ENCODE measurements around the gene CD320. TPM values are rescaled to one million over a fixed set of nuclear protein-coding genes. Genes with fewer than 3 reads are reported as not detected.

CD320 gene
- polyA plus RNA-seq, 1 experiment = 40.4 TPM

- H3K4me3 ChIP-seq (ENCODE audit: low read depth, low read length) = no peak overlapping the region
- no peak for TF ChIP-seq CTCF (IDR thresholded peaks at IDR 0.05; ENCODE audit: insufficient read depth, low read depth, low read length)
- no peak for DNase-seq (ENCODE audit: low read depth)
- POLR2A ChIA-PET = no interaction called here
- H3K27me3 ChIP-seq (ENCODE audit: control insufficient read depth, insufficient read depth, low read length) = peaks cover 21% of the 10 kb centered on the region
- CTCF ChIA-PET = no interaction called here
- peaks cover under 1% of the 10 kb centered on the region; the same call in 1 of the 2 replicates for H3K36me3 ChIP-seq (ENCODE audit: control insufficient read depth, insufficient read depth, low read length)
Observed at GRCh38 chr19:8329996-8330395, 21.8 kb upstream of the CD320 start.

- no peak overlapping the region for H3K4me3 ChIP-seq (ENCODE audit: low read depth, low read length)
- H3K36me3 ChIP-seq (ENCODE audit: control insufficient read depth, insufficient read depth, low read length) = peaks cover 8% of the 10 kb centered on the region
- POLR2A ChIA-PET = no interaction called here
- CTCF ChIA-PET = interaction anchor here (1.7 kb wide), 1 partner anchor 22 kb away, joined by 3 read pairs; no protein-coding TSS in a partner anchor
- DNase-seq (ENCODE audit: low read depth) = no peak
- 0 out of 2 replicates have a peak, but pooled peaks cover 2% of the 10 kb centered on the region for H3K27me3 ChIP-seq (ENCODE audit: control insufficient read depth, insufficient read depth, low read length)
- no peak for TF ChIP-seq CTCF (IDR thresholded peaks at IDR 0.05; ENCODE audit: insufficient read depth, low read depth, low read length)
Observed at GRCh38 chr19:8325454-8325853, 17.3 kb upstream of the CD320 start.

- ChIA-PET CTCF (interaction anchor here (0.7 to 1.7 kb wide), 4 partner anchors 17 to 322 kb away, joined by 3 to 4 read pairs (median 4); no protein-coding TSS in a partner anchor), POLR2A (no interaction called here)
- TF ChIP-seq CTCF (IDR thresholded peaks at IDR 0.05; ENCODE audit: insufficient read depth, low read depth, low read length) = 0 out of 2 replicates have a peak, but pooled peaks have one; percentile 3
- Histone ChIP-seq H3K4me3 (ENCODE audit: low read depth, low read length) (no peak overlapping the region), H3K36me3 (ENCODE audit: control insufficient read depth, insufficient read depth, low read length) (peaks cover 8% of the 10 kb centered on the region), H3K27me3 (ENCODE audit: control insufficient read depth, insufficient read depth, low read length) (no peaks in the 10 kb centered on the region)
- no peak for DNase-seq (ENCODE audit: low read depth)
Observed at GRCh38 chr19:8324186-8325050, 16.3 kb upstream of the CD320 start.

- no peak for DNase-seq (ENCODE audit: low read depth)
- ChIA-PET CTCF (interaction anchor here (0.7 to 1.5 kb wide), 5 partner anchors 18 to 322 kb away, joined by 3 to 4 read pairs (median 3); no protein-coding TSS in a partner anchor), POLR2A (no interaction called here)
- peaks cover 8% of the 10 kb centered on the region for H3K36me3 ChIP-seq (ENCODE audit: control insufficient read depth, insufficient read depth, low read length)
- TF ChIP-seq CTCF (IDR thresholded peaks at IDR 0.05; ENCODE audit: insufficient read depth, low read depth, low read length) = no peak
- no peak overlapping the region for H3K4me3 ChIP-seq (ENCODE audit: low read depth, low read length)
- H3K27me3 ChIP-seq (ENCODE audit: control insufficient read depth, insufficient read depth, low read length) = no peaks in the 10 kb centered on the region
Observed at GRCh38 chr19:8323781-8324185, 15.6 kb upstream of the CD320 start.

- Histone ChIP-seq H3K27me3 (ENCODE audit: control insufficient read depth, insufficient read depth, low read length) (no peaks in the 10 kb centered on the region), H3K4me3 (ENCODE audit: low read depth, low read length) (peak overlapping the region; percentile 62), H3K36me3 (ENCODE audit: control insufficient read depth, insufficient read depth, low read length) (peaks cover 8% of the 10 kb centered on the region)
- POLR2A ChIA-PET = no interaction called here
- DNase-seq (ENCODE audit: low read depth) = no peak
- CTCF ChIA-PET = interaction anchor here (1.5 kb wide), 1 partner anchor 25 kb away, joined by 3 read pairs; no protein-coding TSS in a partner anchor
- TF ChIP-seq CTCF (IDR thresholded peaks at IDR 0.05; ENCODE audit: insufficient read depth, low read depth, low read length) = no peak
Observed at GRCh38 chr19:8322638-8322997, 14.5 kb upstream of the CD320 start.
